Stimulated activated naive CD8-positive, alpha-beta T cell treated with anti-CD3 and anti-CD28 coated beads, Interleukin-15, amount 100 ng/mL, for 72 hours (primary cell): ENCODE results near the gene INO80C.

ENCODE experiments used
- ATAC-seq: fragments of 150-1000 bp; cut with Tn5 transposase; 2 replicates; pipeline ENCODE4 v1.10.0; 2021; ENCODE audit warnings: mild to moderate bottlenecking, moderate library complexity
- DNase-seq, 2 donors: peaks; one replicate each; pipeline ENCODE4 v3.0.0; 2021 to 2022
- H3K27ac Mint-ChIP-seq, 2 donors: one replicate each; pipeline ENCODE4 v1.8.0; 2022; ENCODE audit warnings: mild to moderate bottlenecking in 2 of 2, mixed read lengths in 2 of 2, moderate library complexity in 2 of 2
- H3K27me3 Mint-ChIP-seq: one replicate; pipeline ENCODE4 v1.8.0; 2022; ENCODE audit warnings: mixed read lengths
- H3K4me1 Mint-ChIP-seq: one replicate; pipeline ENCODE4 v1.8.0; 2022; ENCODE audit warnings: mild to moderate bottlenecking, mixed read lengths
- H3K4me3 Mint-ChIP-seq, 2 donors: one replicate each; pipeline ENCODE4 v1.8.0; 2022; ENCODE audit warnings: mild to moderate bottlenecking in 2 of 2, mixed read lengths in 2 of 2, moderate library complexity in 1 of 2
- H3K9me3 Mint-ChIP-seq, 2 donors: one replicate each; pipeline ENCODE4 v1.8.0; 2022; ENCODE audit warnings: mixed read lengths in 2 of 2

The INO80C gene

GRCh38 chr18:35441857-35442595, 55.7 kb downstream of the INO80C start:
- peak overlapping the region in 1 of 2 donors; percentile 36 for H3K27ac Mint-ChIP-seq

GRCh38 chr18:35438480-35439234, 59.1 kb downstream of the INO80C start:
- Mint-ChIP-seq H3K27ac (peak overlapping the region; percentile 62 to 84), H3K4me3 (no peak overlapping the region), H3K4me1 (no peaks in the 10 kb centered on the region), H3K27me3 (peaks cover 12% of the 10 kb centered on the region), H3K9me3 (peaks cover 12 to 14% of the 10 kb centered on the region in 2 donors)
- ATAC-seq = no peak
- DNase-seq = no peak

More at GRCh38 chr18:35441857-35442595, 55.7 kb downstream of the INO80C start:
- Mint-ChIP-seq H3K9me3 (no peaks in the 10 kb centered on the region), H3K4me1 (no peaks in the 10 kb centered on the region), H3K4me3 (no peak overlapping the region), H3K27me3 (peaks cover 12% of the 10 kb centered on the region)
- DNase-seq = no peak
- ATAC-seq = no peak

GRCh38 chr18:35437836-35438235, 59.9 kb downstream of the INO80C start:
- DNase-seq (no peak), ATAC-seq (no peak)
- H3K9me3 Mint-ChIP-seq = peaks cover 12 to 14% of the 10 kb centered on the region in 2 donors
- H3K4me1 Mint-ChIP-seq = no peaks in the 10 kb centered on the region
- H3K4me3 Mint-ChIP-seq = no peak overlapping the region
- H3K27ac Mint-ChIP-seq = no peak overlapping the region
- peaks cover 12% of the 10 kb centered on the region for H3K27me3 Mint-ChIP-seq

- Mint-ChIP-seq H3K27me3 (peaks cover 12% of the 10 kb centered on the region), H3K9me3 (peaks cover 12 to 14% of the 10 kb centered on the region in 2 donors), H3K4me3 (no peak overlapping the region), H3K4me1 (no peaks in the 10 kb centered on the region), H3K27ac (no peak overlapping the region)
- no peak for DNase-seq
- no peak for ATAC-seq
Measured at GRCh38 chr18:35436076-35436649, 61.6 kb downstream of the INO80C start.

GRCh38 chr18:35435401-35435800, 62.4 kb downstream of the INO80C start:
- Mint-ChIP-seq H3K4me1 (no peaks in the 10 kb centered on the region), H3K27me3 (peaks cover 12% of the 10 kb centered on the region), H3K9me3 (peaks cover 12 to 14% of the 10 kb centered on the region in 2 donors), H3K27ac (no peak overlapping the region), H3K4me3 (no peak overlapping the region)
- ATAC-seq (no peak), DNase-seq (no peak)

GRCh38 chr18:35432565-35433001, 65.2 kb downstream of the INO80C start:
- DNase-seq = no peak
- no peak for ATAC-seq
- H3K9me3 Mint-ChIP-seq = peaks cover 12 to 14% of the 10 kb centered on the region in 2 donors
- H3K4me3 Mint-ChIP-seq = no peak overlapping the region
- no peaks in the 10 kb centered on the region for H3K4me1 Mint-ChIP-seq
- no peaks in the 10 kb centered on the region for H3K27me3 Mint-ChIP-seq
- no peak overlapping the region for H3K27ac Mint-ChIP-seq

GRCh38 chr18:35431374-35431741, 66.4 kb downstream of the INO80C start:
- Mint-ChIP-seq H3K27ac (no peak overlapping the region), H3K27me3 (no peaks in the 10 kb centered on the region), H3K9me3 (peaks cover 12 to 14% of the 10 kb centered on the region in 2 donors), H3K4me3 (no peak overlapping the region), H3K4me1 (no peaks in the 10 kb centered on the region)
- ATAC-seq (no peak), DNase-seq (no peak)

GRCh38 chr18:35430721-35431373, 66.9 kb downstream of the INO80C start:
- H3K4me1 Mint-ChIP-seq = no peaks in the 10 kb centered on the region
- peaks cover 10 to 12% of the 10 kb centered on the region in 2 donors for H3K9me3 Mint-ChIP-seq
- no peak overlapping the region for H3K27ac Mint-ChIP-seq
- H3K4me3 Mint-ChIP-seq = no peak overlapping the region
- DNase-seq (no peak), ATAC-seq (no peak)
- no peaks in the 10 kb centered on the region for H3K27me3 Mint-ChIP-seq

- Mint-ChIP-seq H3K27ac (no peak overlapping the region), H3K4me3 (no peak overlapping the region), H3K4me1 (no peaks in the 10 kb centered on the region), H3K9me3 (no peaks in the 10 kb centered on the region), H3K27me3 (peaks cover 5% of the 10 kb centered on the region)
- ATAC-seq (no peak), DNase-seq (no peak)
Measured at GRCh38 chr18:35426786-35427185, 71.0 kb downstream of the INO80C start.

GRCh38 chr18:35424356-35424755, 73.4 kb downstream of the INO80C start:
- no peak for DNase-seq
- H3K4me1 Mint-ChIP-seq = no peaks in the 10 kb centered on the region
- ATAC-seq = no peak
- no peak overlapping the region for H3K4me3 Mint-ChIP-seq
- H3K27me3 Mint-ChIP-seq = peaks cover 15% of the 10 kb centered on the region
- H3K27ac Mint-ChIP-seq = no peak overlapping the region
- H3K9me3 Mint-ChIP-seq = peaks cover 0 to under 1% of the 10 kb centered on the region in 2 donors

GRCh38 chr18:35422237-35422636, 75.5 kb downstream of the INO80C start:
- ATAC-seq (peak; percentile 18), DNase-seq (no peak)
- Mint-ChIP-seq H3K4me3 (no peak overlapping the region), H3K9me3 (peaks cover 12 to 18% of the 10 kb centered on the region in 2 donors), H3K27me3 (peaks cover 15% of the 10 kb centered on the region), H3K27ac (no peak overlapping the region), H3K4me1 (no peaks in the 10 kb centered on the region)

GRCh38 chr18:35418610-35419009, 79.2 kb downstream of the INO80C start:
- DNase-seq (no peak), ATAC-seq (no peak)
- peaks cover 15% of the 10 kb centered on the region for H3K27me3 Mint-ChIP-seq
- H3K4me3 Mint-ChIP-seq = no peak overlapping the region
- H3K4me1 Mint-ChIP-seq = peaks cover 25% of the 10 kb centered on the region
- H3K9me3 Mint-ChIP-seq = peaks cover 15 to 23% of the 10 kb centered on the region in 2 donors
- H3K27ac Mint-ChIP-seq = no peak overlapping the region
